Thymus (tissue), 11 donors: Measurements from ENCODE around the gene TUBB4B. TPM values are rescaled to one million over a fixed set of nuclear protein-coding genes. Genes with fewer than 3 reads are reported as not detected.

Source experiments
- DNase-seq, 9 donors: peaks; one replicate each; pipeline ENCODE4 v3.0.0-alpha.2; 2013; ENCODE audit warnings: low spot score in 9 of 9, low read depth in 6 of 9, missing footprints in 1 of 9
- H3K27ac ChIP-seq, 2 donors: one replicate each; pipeline ENCODE4 v1.5.1; 2013; ENCODE audit warnings: control low read depth in 1 of 2, low read depth in 1 of 2, low read length in 1 of 2, mild to moderate bottlenecking in 1 of 2, moderate library complexity in 1 of 2
- H3K27me3 ChIP-seq, 2 donors: one replicate each; pipeline ENCODE4 v1.5.1; 2013; ENCODE audit warnings: low read length in 1 of 2; ENCODE audit not compliant: control insufficient read depth in 2 of 2, insufficient read depth in 1 of 2
- H3K36me3 ChIP-seq, 2 donors: one replicate each; pipeline ENCODE4 v1.5.1; 2013; ENCODE audit warnings: low read length in 1 of 2, mild to moderate bottlenecking in 1 of 2, moderate library complexity in 1 of 2; ENCODE audit not compliant: control insufficient read depth in 2 of 2, insufficient read depth in 2 of 2
- H3K4me1 ChIP-seq, 2 donors: one replicate each; pipeline ENCODE4 v1.5.1; 2013; ENCODE audit warnings: low read length in 2 of 2; ENCODE audit not compliant: control insufficient read depth in 2 of 2, insufficient read depth in 2 of 2
- H3K4me3 ChIP-seq, 2 donors: one replicate each; pipeline ENCODE4 v1.5.1; 2013; ENCODE audit warnings: low read length in 2 of 2, control low read depth in 1 of 2, mild to moderate bottlenecking in 1 of 2
- H3K9me3 ChIP-seq, 2 donors: one replicate each; pipeline ENCODE4 v1.5.1; 2013; ENCODE audit warnings: low read length in 1 of 2, mild to moderate bottlenecking in 1 of 2; ENCODE audit not compliant: control insufficient read depth in 2 of 2, insufficient read depth in 1 of 2
- WGBS: extraction: QIAGEN DNeasy Blood & Tissue Kit; methylation state at CpG from one replicate; pipeline ENCODE4 v1.1.7; 2013; 5-methylcytosine and 5-hydroxymethylcytosine counted together
- polyA plus RNA-seq: library from polyadenylated mRNA; stranded (reverse); fragments of 200-250 nt; gene quantifications from one replicate; pipeline ENCODE4 v1.2.3, GENCODE V29; 2013
- total RNA-seq: library from RNA; stranded (reverse); fragments of 120-200 nt; gene quantifications from one replicate; pipeline ENCODE4 v1.2.4, GENCODE V29; 2013
- donor health status: healthy.

Gene TUBB4B
- total and polyA plus RNA-seq, 2 donors: 104 to 166 TPM

DNA sequence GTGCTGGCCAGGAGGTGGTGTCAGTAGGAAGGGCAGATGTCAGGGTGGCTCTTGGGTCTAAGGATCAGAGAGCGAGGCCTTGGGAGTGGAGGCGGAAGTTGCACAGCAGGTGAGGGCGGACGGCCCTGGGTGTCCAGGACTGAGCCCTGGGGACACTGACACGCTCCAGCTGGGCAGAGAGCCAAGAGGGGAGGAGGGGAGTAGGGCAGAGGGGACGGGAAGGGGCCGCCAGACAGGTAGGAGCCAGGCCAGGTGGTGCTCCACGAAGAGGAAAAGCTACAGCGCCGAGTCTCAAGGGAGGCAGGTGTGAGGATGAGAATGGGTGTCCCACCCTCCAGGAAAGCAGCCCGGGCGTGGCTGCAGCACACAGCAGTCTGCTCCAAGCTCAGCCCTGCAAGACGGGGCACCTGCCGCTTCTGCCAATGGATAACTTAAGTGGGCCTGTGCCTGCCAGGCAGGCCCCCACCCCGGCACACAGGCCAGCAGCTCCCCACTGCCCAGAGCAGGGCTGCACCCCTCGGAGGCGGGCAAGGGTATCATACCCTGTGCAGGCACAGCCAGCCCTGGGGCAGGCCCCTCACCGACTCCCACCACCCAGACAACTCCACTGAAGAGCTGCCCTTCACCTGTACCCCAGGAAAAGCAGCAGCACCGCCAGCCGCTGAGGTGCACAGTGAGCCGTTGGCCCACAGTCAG, 45.4 kb upstream of the TUBB4B start:
- no peak for DNase-seq
- no peak overlapping the region for H3K4me3 ChIP-seq
- H3K4me1 ChIP-seq: peaks cover 3 to 4% of the 10 kb centered on the region in 2 donors
- WGBS: 95% methylated on average over 21 of the region's 21 CpGs
- no peaks in the 10 kb centered on the region for H3K9me3 ChIP-seq
- H3K36me3 ChIP-seq: peaks cover 8 to 16% of the 10 kb centered on the region in 2 donors
- peaks cover 10 to 25% of the 10 kb centered on the region in 2 donors for H3K27me3 ChIP-seq
- H3K27ac ChIP-seq: no peak overlapping the region

- Histone ChIP-seq H3K4me1 (peaks cover 9 to 14% of the 10 kb centered on the region in 2 donors), H3K36me3 (no peaks in the 10 kb centered on the region), H3K27ac (no peak overlapping the region), H3K9me3 (no peaks in the 10 kb centered on the region), H3K4me3 (no peak overlapping the region), H3K27me3 (peaks cover 10 to 25% of the 10 kb centered on the region in 2 donors)
- no peak for DNase-seq
- 95% methylated on average over 19 of the region's 19 CpGs for WGBS
Observed at GRCh38 chr9:137198051-137198901, 42.8 kb upstream of the TUBB4B start.

GRCh38 chr9:137198902-137199283, 42.2 kb upstream of the TUBB4B start:
- Histone ChIP-seq H3K36me3 (peaks cover 0 to under 1% of the 10 kb centered on the region in 2 donors), H3K27me3 (peaks cover 10 to 25% of the 10 kb centered on the region in 2 donors), H3K27ac (no peak overlapping the region), H3K4me3 (no peak overlapping the region), H3K9me3 (no peaks in the 10 kb centered on the region), H3K4me1 (peaks cover 12 to 15% of the 10 kb centered on the region in 2 donors)
- WGBS: 94% methylated on average over 11 of the region's 11 CpGs
- DNase-seq: no peak

DNA sequence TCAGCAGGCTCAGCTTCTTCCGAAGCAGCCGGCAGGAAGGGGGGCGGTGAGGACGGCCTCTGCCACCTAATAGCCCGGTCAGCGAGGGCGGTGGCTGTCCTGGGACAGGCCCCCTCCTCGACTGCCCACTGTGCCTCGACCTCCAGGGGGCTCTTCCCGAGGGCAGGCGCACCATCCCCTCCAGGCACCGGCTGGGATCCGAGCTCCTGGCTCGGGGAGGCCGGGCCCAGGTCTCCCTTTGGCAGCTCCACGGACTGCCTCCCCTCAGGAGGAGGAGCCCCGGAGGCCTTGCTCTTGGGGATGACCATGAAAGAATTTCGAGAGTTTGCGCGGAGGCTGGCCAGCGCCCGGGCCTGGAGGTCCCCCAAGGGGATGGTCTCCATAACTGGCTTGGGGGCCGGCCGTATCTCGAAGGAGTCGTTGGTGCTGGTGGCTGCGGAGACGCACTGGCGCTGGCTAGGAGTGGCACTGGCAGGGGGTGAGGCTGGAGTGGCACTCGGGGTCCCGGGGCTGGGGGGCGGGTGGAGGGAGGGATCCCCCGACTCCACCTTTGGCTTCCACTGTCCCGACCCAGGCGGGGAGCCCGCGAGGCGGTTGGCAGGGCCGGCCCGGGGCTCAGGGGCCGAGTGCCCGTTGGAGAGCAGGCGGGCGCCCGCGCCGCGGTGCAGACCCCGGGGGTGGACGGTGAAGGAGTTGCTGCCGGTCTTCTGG, 41.5 kb upstream of the TUBB4B start:
- H3K4me3 ChIP-seq: peak overlapping the region in 1 of 2 donors; percentile 75
- 36% methylated on average over 51 of the region's 51 CpGs for WGBS
- no peak for DNase-seq
- peaks cover 0 to 4% of the 10 kb centered on the region in 2 donors for H3K36me3 ChIP-seq
- no peaks in the 10 kb centered on the region for H3K9me3 ChIP-seq
- H3K27me3 ChIP-seq: peaks cover 10 to 25% of the 10 kb centered on the region in 2 donors
- H3K4me1 ChIP-seq: peaks cover 18 to 22% of the 10 kb centered on the region in 2 donors
- H3K27ac ChIP-seq: no peak overlapping the region

DNA sequence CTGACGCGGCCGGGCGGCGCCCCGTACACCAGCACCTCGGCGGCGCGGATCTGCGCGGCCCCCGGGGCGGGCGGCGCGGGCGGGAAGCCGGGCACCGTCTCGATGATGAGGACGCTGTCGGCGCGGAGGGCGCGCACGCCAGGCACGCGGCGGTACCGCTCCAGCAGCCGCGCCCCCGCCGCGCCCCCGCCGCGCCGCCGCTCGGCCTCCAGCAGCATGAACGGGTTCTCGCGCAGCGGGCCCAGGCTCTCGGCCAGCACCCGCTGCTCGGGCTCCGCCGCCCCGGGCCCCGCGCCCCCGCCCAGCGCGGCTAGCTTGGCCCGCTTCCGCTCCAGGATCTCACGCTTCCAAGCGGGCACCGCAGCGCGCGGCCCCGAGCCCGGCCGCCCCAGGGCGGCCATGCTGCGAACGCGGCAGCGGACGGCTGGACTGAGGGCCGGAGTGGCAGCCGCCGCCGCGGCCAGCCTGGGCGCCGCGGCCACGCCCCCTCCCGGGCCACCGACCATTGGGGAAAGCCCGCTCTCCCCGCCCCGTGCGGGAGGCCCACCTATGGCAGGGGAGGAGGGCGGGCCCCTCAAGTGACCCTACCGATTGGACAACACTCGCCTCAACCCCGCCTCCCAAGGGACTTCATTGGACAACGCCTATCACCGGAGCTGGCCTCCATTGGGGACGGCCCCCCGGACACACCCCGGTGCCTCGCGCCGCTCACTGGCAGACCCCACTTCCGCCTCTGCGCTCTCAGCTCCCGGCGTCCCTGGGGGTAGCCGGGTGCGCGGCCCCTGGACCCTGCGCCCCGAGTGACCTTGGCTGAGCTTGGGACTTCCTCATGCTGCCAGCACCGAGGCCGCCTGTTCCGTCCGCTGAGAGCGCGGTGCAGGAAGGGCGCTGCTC, 40.5 kb upstream of the TUBB4B start, which contains the start of gene TPRN:
TPRN (minus strand) TSS at position 431 of the 894 bp plus-strand sequence; CDS start at position 401, 30 bp downstream.
- Histone ChIP-seq H3K4me3 (peak within 1 kb of the TSS; percentile 75 to 85), H3K27ac (peak within 1 kb of the TSS; percentile 45 to 72), H3K36me3 (peaks cover 0 to 4% of the 10 kb centered on the region in 2 donors), H3K9me3 (peaks cover 0 to 5% of the 10 kb centered on the region in 2 donors), H3K4me1 (peaks cover 22 to 23% of the 10 kb centered on the region in 2 donors), H3K27me3 (peaks cover 10 to 25% of the 10 kb centered on the region in 2 donors)
- WGBS: under 1% methylated on average over 118 of the region's 118 CpGs
- DNase-seq: peak; percentile 90 to 99 (median 96)

- Histone ChIP-seq H3K36me3 (peaks cover 0 to 4% of the 10 kb centered on the region in 2 donors), H3K9me3 (peaks cover 0 to 5% of the 10 kb centered on the region in 2 donors), H3K27ac (peak overlapping the region; percentile 45 to 72), H3K4me1 (peaks cover 24 to 27% of the 10 kb centered on the region in 2 donors), H3K4me3 (peak overlapping the region; percentile 75 to 85), H3K27me3 (peaks cover 10 to 25% of the 10 kb centered on the region in 2 donors)
- 34% methylated on average over 23 of the region's 23 CpGs for WGBS
- no peak for DNase-seq
Observed at GRCh38 chr9:137201205-137201868, 39.8 kb upstream of the TUBB4B start.

GRCh38 chr9:137202966-137203365, 38.1 kb upstream of the TUBB4B start:
- no peak for DNase-seq
- 96% methylated on average over 8 of the region's 8 CpGs for WGBS
- H3K4me1 ChIP-seq: peaks cover 30 to 35% of the 10 kb centered on the region in 2 donors
- H3K4me3 ChIP-seq: no peak overlapping the region
- H3K36me3 ChIP-seq: peaks cover 0 to 6% of the 10 kb centered on the region in 2 donors
- peaks cover 10 to 19% of the 10 kb centered on the region in 2 donors for H3K27me3 ChIP-seq
- no peak overlapping the region for H3K27ac ChIP-seq
- peaks cover 0 to 5% of the 10 kb centered on the region in 2 donors for H3K9me3 ChIP-seq
